DOHH2 (cell line): ENCODE results near the gene ACTRT2.

ENCODE experiments used
- H3F3A ChIP-seq: fragments of 200-600 bp; sonication (generic), shearing (Covaris generic); 2 replicates; pipeline ENCODE4 v1.6.0; 2016; ENCODE audit warnings: antibody characterized with exemption, mild to moderate bottlenecking; ENCODE audit not compliant: control insufficient read depth, insufficient read depth
- H3K27ac ChIP-seq: fragments of 200-600 bp; sonication (generic); 2 replicates; pipeline ENCODE4 v1.5.1; 2014; ENCODE audit warnings: low read depth, mild to moderate bottlenecking, low read length, moderate library complexity
- H3K27me3 ChIP-seq: fragments of 200-600 bp; sonication (generic); 2 replicates; pipeline ENCODE4 v1.6.1; 2014; ENCODE audit warnings: mild to moderate bottlenecking, low read length, mixed read lengths; ENCODE audit not compliant: control insufficient read depth
- H3K36me3 ChIP-seq: fragments of 200-600 bp; sonication (generic); 2 replicates; pipeline ENCODE4 v1.6.1; 2014; ENCODE audit warnings: mild to moderate bottlenecking, low read length, moderate library complexity, mixed read lengths; ENCODE audit not compliant: control insufficient read depth
- H3K4me1 ChIP-seq: fragments of 200-600 bp; sonication (generic); 2 replicates; pipeline ENCODE4 v1.6.1; 2014; ENCODE audit warnings: mild to moderate bottlenecking, low read length, mixed read lengths; ENCODE audit not compliant: control insufficient read depth
- H3K4me2 ChIP-seq: fragments of 200-600 bp; sonication (generic); 2 replicates; pipeline ENCODE4 v1.6.0; 2014; ENCODE audit warnings: mild to moderate bottlenecking, low read length, moderate library complexity
- H3K4me3 ChIP-seq: fragments of 200-600 bp; sonication (generic); 2 replicates; pipeline ENCODE4 v1.5.1; 2014; ENCODE audit warnings: mild to moderate bottlenecking, low read length, mixed read lengths
- H3K79me2 ChIP-seq: fragments of 200-600 bp; sonication (generic); 2 replicates; pipeline ENCODE4 v1.6.1; 2014; ENCODE audit warnings: mild to moderate bottlenecking, low read length, mixed read lengths; ENCODE audit not compliant: control insufficient read depth
- H3K9me2 ChIP-seq: fragments of 200-600 bp; sonication (generic); replicated peaks from 2 replicates; pipeline ENCODE4 v1.6.1; 2014; ENCODE audit warnings: mild to moderate bottlenecking, low read length, mixed read lengths; ENCODE audit not compliant: control insufficient read depth
- H3K9me3 ChIP-seq: fragments of 200-600 bp; sonication (generic); 2 replicates; pipeline ENCODE4 v1.6.1; 2014; ENCODE audit warnings: antibody characterized with exemption, low read length, mixed read lengths; ENCODE audit not compliant: control insufficient read depth, insufficient read depth
- H4K20me1 ChIP-seq: fragments of 200-600 bp; sonication (generic); 2 replicates; pipeline ENCODE4 v1.6.0; 2014; ENCODE audit warnings: low read depth, mild to moderate bottlenecking, antibody characterized with exemption, low read length, moderate library complexity; ENCODE audit not compliant: control insufficient read depth, insufficient read depth
- EZH2phosphoT487 ChIP-seq: fragments of 200-600 bp; sonication (generic); IDR thresholded peaks from 2 replicates; pipeline ENCODE4 v1.6.1; 2017; ENCODE audit warnings: borderline replicate concordance, mild to moderate bottlenecking, antibody characterized with exemption, low read length, moderate library complexity, mixed read lengths
- TF ChIP-seq, protein P1 (sequence below): fragments of 200-600 bp; sonication (generic); IDR thresholded peaks from one replicate; pipeline ENCODE4 v1.5.1; 2014; ENCODE audit warnings: antibody characterized with exemption, mild to moderate bottlenecking, low read depth, low read length; ENCODE audit not compliant: poor library complexity, severe bottlenecking

Gene ACTRT2

DNA sequence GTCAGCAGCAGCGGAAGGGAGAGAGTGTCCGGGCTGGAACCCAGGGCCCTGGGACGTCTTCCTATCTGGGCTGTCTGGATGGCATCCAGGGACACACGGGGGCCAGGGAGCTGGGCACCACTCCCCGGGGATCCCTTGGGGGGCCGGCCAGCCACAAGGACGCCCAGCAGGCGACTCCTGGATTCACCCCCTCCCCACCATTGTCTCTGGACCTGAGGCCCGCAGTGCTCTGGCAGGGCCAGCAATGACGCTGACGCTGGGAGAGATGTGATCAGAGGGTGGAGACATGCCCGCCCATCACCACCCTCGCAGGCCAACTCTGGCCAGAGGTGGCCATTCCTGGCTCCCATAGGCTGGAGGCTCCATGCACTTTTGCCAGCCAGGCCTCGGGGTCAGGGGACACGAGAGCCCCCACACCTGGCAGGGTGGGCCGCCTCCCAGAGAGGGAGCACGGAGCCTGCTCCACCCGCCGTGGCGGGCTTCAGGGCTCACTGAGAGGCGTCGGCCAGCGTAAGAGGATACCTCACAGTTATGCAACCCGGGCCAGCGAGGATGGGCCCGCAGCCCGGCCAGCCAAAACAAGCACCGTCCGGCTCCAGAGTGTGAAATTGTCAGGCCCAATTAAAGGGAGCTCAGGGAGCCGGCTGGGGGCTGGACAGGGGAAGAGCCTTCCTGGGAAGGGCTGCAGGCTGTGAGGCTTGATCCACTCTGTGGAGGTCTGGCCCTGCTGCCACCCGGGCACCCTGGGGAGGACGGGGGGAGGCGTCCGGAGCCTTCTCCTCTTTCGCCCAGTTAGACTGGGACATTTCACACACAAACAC, 10.3 kb downstream of the ACTRT2 start:
- TF ChIP-seq, protein P1, sequence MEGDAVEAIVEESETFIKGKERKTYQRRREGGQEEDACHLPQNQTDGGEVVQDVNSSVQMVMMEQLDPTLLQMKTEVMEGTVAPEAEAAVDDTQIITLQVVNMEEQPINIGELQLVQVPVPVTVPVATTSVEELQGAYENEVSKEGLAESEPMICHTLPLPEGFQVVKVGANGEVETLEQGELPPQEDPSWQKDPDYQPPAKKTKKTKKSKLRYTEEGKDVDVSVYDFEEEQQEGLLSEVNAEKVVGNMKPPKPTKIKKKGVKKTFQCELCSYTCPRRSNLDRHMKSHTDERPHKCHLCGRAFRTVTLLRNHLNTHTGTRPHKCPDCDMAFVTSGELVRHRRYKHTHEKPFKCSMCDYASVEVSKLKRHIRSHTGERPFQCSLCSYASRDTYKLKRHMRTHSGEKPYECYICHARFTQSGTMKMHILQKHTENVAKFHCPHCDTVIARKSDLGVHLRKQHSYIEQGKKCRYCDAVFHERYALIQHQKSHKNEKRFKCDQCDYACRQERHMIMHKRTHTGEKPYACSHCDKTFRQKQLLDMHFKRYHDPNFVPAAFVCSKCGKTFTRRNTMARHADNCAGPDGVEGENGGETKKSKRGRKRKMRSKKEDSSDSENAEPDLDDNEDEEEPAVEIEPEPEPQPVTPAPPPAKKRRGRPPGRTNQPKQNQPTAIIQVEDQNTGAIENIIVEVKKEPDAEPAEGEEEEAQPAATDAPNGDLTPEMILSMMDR = no peak
- TF ChIP-seq EZH2phosphoT487 = no peak
- Histone ChIP-seq H3K4me3 (no peak overlapping the region), H3K79me2 (no peaks in the 10 kb centered on the region), H3K27ac (no peak overlapping the region), H3K4me1 (no peaks in the 10 kb centered on the region), H3K4me2 (no peak overlapping the region), H3K9me3 (no peaks in the 10 kb centered on the region), H3K9me2 (no peaks in the 10 kb centered on the region), H3K27me3 (no peaks in the 10 kb centered on the region), H3K36me3 (no peaks in the 10 kb centered on the region), H4K20me1 (no peaks in the 10 kb centered on the region), H3F3A (no peaks in the 10 kb centered on the region)

DNA sequence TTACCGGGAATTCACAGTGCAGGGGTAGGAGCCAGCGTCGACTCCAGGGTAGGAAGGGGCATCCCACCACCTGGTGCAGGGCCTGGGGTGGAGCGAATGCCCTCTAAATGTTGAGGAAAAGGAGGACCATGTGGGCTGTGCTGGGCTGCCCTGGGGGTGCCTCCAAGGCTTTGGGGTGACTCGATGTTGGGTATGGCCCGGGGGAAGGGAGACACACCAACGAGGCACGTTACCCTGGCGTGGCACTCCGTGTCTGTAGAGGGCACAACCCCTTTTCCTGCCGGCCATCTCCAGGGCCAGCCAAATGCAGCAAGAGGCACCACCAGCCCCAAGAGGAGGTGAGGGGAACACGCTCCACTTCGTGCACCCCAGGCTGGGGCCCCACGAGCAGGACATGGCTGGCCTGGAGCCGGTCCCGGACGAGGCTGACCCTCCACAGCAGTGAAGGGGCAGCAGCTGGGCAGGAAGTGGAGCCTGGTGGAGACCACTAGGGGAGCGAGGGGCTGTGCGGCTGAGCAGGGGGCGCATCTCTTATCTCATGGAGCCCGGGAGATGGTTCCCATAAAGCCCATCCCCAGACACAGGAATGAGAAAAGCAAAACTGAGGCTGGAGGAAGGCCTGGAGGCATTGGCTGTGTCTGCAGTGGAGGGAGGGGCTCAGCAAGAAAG, 11.2 kb downstream of the ACTRT2 start:
- H3F3A ChIP-seq = no peaks in the 10 kb centered on the region
- TF ChIP-seq, protein P1 = no peak
- TF ChIP-seq EZH2phosphoT487 = no peak
- H3K9me2 ChIP-seq = no peaks in the 10 kb centered on the region
- no peaks in the 10 kb centered on the region for H3K27me3 ChIP-seq
- no peaks in the 10 kb centered on the region for H3K4me1 ChIP-seq
- H3K4me2 ChIP-seq = no peak overlapping the region
- no peaks in the 10 kb centered on the region for H3K9me3 ChIP-seq
- H3K36me3 ChIP-seq = no peaks in the 10 kb centered on the region
- no peak overlapping the region for H3K4me3 ChIP-seq
- no peaks in the 10 kb centered on the region for H4K20me1 ChIP-seq
- no peaks in the 10 kb centered on the region for H3K79me2 ChIP-seq
- H3K27ac ChIP-seq = no peak overlapping the region

DNA sequence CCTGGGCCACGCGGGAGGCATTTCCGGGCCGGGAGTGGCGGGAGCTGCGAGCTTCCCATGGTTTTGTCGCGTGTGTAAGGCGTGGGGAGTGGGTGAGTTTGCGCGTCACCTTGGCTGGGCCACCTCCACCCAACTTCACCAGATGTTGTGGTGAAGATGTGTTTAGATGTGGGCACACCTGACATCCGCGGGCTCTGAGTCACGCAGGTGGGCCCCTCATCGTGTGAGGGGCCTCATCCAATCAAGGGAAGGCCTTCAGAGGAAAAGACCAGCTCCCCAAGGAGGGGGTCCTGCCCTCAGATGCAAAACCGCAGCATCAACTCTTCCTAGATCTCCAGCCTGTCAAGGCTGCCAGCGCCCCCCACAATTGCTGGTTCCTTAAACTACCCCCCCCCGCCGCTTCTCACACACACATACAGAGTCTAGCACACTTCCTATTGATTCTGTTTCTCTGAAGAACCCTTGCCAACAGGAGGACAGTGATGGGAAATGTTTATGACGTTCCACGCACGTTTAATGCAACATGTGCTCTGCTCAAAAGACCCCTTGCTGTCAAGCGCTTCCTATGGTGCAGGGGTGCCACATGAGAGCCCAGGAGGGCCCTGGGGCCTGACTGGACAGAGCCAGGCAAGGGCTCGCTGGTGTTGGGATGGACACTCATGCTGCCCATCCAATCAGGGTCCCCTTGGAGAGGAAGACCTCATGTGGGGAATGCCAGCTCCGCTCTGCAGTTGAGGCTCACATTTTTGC, 11.9 kb downstream of the ACTRT2 start:
- Histone ChIP-seq H3K4me1 (no peaks in the 10 kb centered on the region), H3K9me3 (no peaks in the 10 kb centered on the region), H3K36me3 (no peaks in the 10 kb centered on the region), H3F3A (no peaks in the 10 kb centered on the region), H3K9me2 (no peaks in the 10 kb centered on the region), H3K79me2 (no peaks in the 10 kb centered on the region), H3K4me2 (no peak overlapping the region), H3K4me3 (no peak overlapping the region), H3K27ac (no peak overlapping the region), H4K20me1 (no peaks in the 10 kb centered on the region), H3K27me3 (no peaks in the 10 kb centered on the region)
- TF ChIP-seq, protein P1 = no peak
